SK-N-MC (cell line): ENCODE data around the gene SLAMF8.

Source experiments
- EZH2 ChIP-seq: fragments of 200-600 bp; sonication (generic); IDR thresholded peaks from one replicate; pipeline ENCODE4 v1.6.1; 2017; ENCODE audit warnings: antibody characterized with exemption
- FOXP2 ChIP-seq: optimal IDR thresholded peaks from 2 replicates; pipeline ENCODE3; 2011; ENCODE audit warnings: mild to moderate bottlenecking, moderate library complexity; ENCODE audit not compliant: insufficient read depth; ENCODE audit errors: extremely low read length, control extremely low read depth
- POLR2AphosphoS5 ChIP-seq: IDR thresholded peaks from 2 replicates; pipeline ENCODE4 v1.6.1; 2012; ENCODE audit warnings: mild to moderate bottlenecking, low read depth, low read length, borderline replicate concordance

- no peak for TF ChIP-seq POLR2AphosphoS5
- TF ChIP-seq FOXP2 = no peak
- no peak for TF ChIP-seq EZH2
These were observed 1.5 kb downstream of the SLAMF8 start for GRCh38 chr1:159828176-159828575.
